GM19395 (cell line): ENCODE results near the gene SSBP3.

Experiments used
- ATAC-seq: cut with Tn5 transposase; IDR thresholded peaks from one replicate; pipeline ENCODE4 v1.9.1; 2021; ENCODE audit warnings: mild to moderate bottlenecking, moderate library complexity; ENCODE audit not compliant: unreplicated experiment

SSBP3 gene

DNA sequence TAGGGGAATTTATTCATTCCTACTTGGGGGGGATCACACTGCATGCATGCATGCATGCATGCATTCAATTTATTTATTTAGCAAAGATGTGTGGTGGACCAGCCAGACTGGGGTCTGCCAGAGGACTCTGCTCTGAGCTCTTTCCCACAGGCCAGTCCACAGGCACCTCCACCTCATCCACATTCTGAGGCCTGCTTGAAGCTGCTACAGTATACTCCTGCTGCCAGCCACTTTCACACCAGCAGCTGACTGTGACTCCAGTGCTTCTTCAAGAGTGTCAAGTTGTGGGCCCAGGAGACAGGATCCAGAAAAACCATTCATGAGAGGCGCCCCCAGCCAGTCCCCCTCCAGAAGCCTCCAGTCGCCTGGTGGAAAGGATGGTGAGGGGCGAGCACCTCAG lies 30.9 kb downstream of the SSBP3 start:
- ATAC-seq: no peak

DNA sequence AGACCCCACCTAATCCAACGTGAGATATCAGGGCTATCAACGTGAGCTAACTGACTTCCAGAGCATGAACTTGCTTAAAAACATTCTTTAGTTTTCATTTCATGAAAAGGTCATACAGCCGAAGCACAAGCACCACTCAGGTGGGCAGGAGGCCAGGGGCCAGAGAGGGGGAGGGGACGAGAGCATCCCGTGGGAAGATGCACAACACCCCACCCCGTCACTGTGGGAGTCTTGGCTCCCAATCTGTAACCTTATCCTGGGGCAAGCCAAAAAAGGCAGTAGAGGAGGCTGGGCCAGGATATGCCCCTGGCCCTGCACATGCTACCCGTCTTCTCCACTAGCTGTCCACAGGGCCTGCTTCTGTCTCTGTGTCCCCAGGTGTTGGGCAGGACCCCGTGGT lies 31.4 kb downstream of the SSBP3 start:
- no peak for ATAC-seq

DNA sequence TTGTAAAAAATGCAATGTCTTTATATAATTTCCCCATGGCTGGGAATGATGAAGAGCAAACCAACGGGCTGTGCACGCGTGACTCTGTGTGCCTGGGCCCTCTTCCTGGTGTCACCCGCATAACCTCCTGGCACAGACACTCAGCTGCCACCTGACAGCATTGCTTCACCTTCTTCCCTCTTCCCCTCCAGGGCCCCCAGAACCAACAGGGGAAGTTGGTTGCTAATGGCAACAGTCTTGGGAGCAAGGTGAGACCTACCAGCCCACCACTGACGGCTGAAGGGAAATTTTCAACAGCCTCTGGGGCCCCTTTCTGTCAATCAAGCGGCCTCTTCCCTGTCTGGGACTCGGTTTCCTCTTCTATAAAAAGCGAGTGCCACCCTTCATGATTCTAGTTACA lies 33.2 kb downstream of the SSBP3 start:
- no peak for ATAC-seq

DNA sequence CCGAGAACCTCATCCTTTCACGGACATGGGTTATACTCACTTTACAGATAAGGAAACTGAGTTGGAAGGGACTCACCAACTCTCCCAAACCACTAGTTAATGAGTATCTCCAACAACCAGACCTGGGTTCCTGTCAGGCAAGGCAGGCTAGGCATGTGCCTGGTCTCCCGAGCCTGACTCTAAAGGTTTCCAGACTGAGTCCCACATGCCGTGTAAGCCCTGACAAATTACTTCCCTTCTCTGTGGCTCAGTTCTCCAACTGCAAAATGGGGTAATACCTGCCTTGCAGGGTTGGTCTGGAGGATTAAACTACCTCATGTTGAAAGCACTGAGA lies 34.3 kb downstream of the SSBP3 start:
- ATAC-seq: no peak

DNA sequence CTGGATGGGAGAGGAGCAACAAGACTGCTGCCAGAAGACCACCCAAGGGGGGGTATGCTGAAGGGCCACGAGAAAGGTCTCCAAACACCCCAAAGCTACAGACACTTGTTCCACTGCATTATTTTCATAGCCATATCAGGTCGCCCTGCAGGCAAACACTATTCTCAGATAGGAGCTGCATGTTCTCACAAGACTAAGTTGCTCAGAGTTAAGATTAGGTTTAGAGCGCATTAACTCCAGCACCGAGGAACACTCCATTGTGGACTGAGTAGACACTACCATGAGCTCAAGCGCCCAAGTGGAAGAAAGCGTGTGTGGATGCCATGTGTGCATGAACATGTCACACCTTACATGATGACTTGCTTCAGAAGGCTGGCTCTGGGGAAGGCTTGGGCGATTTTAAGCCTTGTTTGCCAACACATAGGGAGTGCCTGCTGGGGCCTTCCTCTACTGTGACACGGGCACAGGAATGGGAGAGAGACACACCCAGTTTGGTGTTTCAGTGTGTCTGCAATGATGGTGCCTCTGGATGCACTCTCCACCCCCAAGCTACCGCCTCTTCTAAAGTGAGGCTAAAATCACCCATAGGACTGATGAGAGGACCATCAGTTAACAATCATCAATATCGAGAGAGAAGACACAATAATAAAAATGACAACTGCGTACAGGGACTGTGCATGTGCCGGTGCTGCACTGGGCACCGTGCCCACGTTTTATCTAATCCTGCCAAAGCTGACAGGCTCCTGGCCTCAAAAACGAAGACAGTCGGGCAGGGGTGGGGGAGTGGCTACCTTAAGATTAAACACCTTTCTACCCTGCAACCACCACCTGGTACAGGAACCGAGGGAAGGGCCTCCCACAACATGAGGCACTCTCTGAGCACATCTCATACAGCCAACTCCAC lies 34.9 kb downstream of the SSBP3 start:
- no peak for ATAC-seq

DNA sequence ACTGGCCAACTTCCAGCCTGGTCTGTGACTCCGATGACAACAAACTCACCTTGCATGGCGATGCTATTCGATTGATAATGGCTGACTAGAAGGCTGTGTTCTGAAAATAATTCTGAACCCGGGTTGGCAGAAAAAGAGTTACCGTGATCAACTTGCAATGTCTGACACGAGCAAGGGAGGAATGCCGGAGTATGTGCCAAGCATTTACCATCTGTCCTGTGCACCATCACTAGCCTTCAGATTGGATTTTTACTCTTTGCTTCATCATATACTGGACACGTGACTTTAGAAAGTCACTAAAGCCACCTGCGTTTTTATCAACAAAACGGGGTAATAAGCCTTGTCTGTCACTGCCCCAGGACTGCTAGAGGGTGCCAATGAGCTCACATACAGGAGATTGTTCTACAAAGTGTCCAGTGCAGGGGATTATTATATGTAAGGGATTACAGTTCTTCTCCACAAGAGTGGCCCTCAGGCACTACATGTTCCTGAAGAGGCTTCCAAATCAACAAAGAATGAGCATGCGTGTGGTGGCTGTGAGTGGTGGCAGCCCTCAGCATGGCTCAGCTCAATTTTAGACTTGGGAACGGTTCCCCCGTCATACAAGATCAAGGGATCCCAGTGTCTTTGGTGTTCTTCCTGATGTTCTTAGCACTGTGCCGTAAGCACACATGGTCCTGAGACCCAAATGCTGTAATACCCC lies 35.8 kb downstream of the SSBP3 start:
- ATAC-seq: no peak

DNA sequence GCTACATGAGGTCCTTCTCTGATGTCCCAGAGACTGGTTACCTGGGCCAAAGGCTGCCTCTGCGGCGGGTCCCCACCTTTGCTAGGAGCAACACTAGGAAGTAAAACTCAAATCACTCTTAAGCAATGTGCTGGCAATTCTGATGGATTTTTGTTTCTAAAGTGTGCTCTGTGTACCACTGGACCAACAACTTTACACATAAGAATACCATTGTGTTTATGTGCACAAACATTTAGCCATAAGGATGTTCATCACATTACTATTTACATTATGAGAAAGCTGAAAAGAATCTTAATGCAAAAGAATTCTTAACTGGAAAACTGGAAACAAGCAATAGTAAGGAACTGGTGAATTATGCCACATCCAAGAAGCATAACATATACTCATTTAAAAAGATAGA lies 38.6 kb downstream of the SSBP3 start:
- no peak for ATAC-seq

DNA sequence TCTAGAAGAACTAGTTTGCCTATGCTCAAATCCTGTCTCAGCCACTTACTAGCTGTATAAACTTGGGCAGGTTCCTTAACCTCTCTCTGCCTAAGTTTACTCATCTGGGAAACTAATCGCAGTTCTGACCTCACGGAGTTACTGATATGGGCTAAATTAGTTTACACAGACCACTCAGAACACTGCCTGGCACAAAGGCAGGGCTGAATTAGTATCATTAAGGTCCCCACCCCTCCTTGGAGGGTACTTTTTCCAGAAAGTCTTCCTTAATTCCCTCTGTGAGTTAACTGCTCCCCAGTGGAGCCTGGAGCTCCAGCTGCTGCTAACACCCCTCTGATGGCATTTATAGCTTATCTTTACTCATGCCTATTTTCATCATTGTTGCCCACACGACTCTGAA lies 40.3 kb downstream of the SSBP3 start:
- no peak for ATAC-seq

DNA sequence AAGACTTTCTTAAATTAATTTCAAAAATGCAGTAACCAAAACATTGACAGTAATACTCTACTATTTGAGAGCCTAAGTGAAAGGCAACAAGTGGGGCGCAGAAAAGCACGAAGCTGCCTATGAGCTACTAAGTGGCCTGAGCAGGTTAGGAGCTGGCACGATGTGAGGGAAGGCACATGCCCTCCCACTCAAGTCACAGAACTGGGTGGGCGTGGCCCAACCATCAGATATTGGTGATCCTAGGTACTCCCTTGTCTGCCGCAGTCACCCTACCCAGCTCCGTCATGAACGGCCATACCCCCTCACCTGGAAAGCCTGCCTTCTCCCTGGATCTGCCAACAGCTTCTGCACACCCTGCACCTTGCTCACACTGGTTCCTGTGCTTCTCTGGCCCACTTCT lies 40.8 kb downstream of the SSBP3 start:
- no peak for ATAC-seq

DNA sequence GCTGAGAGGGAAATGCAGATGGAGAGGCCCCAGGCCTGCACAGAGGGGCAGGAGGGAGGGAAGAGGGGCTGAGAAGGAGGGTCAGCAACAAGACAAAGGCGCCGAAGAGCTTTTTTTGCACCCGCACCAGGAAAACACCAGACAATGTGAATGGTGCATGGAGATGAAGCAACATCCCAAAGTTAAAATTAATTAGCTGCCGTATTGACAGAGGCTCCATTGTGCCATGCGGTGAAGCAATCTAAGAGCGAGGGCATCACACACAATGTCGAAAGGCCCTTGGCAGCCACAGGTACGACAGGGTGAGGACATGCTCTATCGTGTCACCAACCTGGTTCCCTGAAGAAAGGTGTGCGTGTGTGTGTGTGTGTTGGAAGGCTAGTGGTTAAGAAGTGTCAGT lies 41.2 kb downstream of the SSBP3 start:
- no peak for ATAC-seq

DNA sequence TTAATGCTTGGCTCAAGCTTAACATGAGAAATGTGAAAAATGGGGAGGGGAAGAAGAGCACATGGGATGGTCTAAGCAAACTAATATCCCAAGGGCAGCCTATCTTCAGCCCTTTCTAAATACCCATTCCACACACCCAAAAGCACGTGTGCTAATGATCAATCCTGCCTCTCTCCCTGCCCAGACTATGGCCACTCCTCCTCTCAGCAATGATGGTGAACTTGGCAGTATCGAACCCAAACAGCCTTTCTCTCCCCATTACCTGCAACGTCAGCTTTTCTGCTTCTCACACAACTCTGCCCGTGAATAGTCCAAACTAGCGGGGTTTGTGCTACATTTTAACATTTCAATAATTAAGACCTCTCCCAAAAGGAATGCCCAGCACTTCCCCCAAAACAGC lies 41.6 kb downstream of the SSBP3 start:
- no peak for ATAC-seq

DNA sequence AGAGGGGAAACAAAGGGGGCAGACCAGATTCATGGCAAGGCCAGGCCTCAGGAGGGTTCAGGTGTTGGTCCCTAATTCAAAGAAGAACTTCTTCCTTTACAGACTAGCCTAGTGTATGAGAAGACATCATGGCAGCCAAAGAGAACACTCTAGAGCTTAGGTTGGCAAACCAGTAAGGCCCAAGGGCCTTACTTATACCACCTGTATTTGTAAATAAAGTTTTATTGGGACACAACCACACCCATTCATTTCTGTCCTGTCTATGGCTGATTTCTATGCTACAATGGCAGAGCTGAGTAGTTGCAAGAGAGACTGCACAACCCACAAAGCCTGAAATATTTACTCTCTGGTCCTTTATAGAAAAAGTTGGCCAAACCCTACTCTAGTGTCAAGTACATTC lies 42.3 kb downstream of the SSBP3 start:
- ATAC-seq: no peak

DNA sequence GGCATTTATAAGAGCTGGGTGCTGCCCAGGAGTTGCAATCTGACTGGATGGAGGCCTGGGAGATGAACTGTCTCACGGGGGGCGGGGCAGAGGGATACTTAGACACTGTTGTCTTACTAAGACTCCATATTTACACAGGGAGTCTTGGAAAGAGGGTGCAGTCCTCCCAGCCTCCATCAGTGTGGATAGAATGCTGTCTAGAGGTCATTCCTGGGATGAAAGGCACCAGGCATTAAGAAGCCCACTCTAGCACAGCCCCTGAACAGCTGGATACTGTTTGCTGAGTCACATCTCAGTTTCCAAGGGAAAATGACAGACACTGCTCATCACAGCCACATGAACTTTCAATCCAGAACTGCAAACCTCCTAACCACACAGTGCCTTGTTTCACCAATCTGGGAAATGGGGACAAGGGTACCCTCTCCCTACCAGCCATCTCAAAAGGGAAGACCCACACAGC lies 43.3 kb downstream of the SSBP3 start:
- no peak for ATAC-seq

DNA sequence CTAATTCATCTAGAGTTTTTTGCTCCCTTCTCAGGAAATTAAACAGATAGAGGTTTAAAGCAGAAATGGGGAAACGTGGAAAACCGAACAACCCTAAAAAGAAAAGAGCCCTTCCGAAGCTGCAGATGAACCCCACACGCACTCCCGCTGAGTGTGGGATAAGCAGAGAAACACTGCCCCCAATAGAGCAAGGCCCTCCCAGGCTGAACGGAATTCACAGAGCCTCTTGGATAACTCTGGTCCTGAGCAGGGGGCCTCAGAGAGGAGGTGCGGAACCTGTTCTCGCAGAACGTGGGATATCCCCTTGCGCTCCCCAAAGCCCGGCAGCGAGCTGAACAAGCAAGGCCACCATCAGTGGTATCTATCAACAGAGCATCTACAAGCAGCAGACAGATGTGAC lies 44.9 kb downstream of the SSBP3 start:
- ATAC-seq: no peak

DNA sequence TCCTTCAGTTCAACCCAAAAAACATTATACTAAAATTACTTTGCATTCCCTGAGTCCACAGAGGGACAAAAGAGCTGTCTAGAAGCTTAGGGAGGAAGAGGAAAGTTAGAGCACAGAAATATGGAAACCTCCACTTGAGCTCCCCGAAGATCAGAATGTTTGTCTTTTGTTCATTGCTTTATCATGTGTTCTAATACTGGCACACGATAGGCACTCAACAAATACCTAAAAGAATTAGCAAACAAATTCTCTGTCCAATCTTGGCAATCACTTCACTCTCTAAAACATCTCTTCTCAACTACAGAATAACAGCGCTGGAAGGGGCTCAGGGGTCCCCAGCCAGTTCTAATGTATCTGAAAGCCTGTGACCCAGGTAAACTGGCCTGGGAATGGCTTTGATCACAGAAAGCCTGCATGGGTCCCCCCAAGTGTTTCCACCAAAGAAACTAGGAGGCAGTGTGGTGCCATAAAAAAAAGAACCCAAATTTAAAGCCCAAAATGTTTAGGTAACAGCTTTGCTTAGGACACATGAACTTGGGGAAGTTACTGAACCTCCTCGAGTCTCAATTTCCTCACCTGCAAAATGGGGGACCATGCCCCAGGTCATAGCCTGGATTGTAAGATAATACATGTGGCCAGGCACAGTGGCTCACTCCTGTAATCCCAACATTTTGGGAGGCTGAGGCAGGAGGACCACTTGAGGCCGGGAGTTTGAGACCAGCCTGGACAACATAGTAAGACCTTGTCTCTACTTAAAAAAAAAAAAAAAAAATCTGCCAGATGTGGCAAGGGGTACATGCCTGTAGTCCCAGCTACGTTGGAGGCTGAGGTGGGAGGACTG lies 45.8 kb downstream of the SSBP3 start:
- ATAC-seq: no peak

DNA sequence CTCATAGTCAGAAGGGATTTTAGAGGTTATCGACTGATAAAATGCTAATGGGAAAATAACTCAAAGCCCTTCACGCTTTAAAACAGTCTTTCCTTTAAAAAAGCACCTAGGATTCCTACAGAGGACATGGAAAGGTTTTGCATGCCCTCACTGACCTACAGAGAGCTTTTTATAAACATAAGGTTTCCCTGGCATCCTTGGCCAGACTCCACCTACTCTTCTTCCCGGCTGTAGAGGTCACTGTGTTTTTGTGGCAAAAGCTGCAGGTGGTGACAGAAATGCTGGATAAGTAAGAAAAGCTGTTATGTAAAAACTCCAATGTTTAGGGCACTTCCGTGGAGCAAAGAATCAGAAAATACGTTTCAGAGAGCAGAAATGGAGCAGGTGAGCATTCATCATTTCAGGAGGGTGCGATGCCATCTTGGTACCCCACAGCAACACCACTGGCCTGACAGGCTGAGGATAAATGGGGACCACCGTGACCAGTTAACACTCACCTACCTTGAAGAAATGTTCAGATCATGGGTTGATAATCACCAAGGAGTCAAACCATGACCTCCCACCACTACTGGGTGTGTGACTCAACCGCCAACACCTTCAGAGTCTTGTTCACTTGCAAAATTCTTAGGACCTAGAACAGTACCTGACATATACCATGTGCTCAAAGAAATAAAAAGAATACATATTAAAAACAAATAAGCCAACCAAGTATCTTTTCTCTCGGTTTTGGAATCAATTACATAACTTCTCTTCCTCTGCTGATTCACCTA lies 46.6 kb downstream of the SSBP3 start:
- ATAC-seq: no peak

DNA sequence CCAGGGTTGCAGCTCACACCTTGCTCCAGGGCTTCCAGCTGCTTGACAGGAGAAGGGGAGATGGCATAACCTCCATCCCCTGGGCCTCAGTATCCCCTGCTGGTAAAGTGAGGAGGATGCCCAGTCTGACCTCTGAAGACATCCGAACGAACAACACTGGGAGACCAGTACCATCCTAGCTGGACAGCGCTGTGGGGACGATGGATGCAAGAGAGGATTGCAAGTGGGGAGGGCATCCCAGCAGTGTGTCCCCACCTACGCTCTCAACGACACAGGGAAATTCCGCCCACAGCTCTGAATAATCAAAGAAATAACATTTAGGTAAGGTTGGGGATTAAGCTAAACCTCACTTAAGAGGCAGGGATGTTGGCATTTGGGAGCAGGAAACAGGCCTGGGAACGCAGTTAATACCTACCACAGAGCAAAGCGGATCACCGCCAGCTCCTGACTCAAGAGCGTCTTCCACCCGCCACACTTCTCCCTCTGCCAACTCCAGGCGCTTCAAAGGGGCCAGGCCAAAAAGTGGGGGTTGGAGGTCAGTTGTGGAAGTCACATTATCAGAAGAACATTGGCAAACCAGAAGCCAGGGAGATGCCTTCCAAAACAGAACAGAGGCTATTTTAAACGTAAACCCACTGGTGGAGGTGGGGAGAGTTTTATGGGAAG lies 47.6 kb downstream of the SSBP3 start:
- ATAC-seq: no peak

DNA sequence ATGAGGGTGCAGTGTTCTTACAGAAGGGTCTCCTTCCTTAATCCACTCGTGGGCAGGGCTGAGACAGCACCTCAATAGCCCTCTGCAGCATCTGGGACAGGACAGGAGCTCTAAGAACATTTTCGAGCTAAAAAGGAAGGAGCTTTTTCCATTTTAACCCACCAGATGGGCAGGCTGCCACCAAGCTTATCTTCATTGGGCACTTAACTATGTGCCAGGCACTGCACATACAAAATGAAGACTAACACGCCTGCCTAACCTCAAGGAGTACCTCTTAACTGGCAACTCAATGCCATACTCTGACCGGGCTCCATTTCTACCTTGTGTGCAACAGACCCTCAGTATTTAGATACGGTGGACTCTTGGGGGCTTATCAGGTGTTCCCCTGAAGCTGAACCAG lies 48.2 kb downstream of the SSBP3 start:
- no peak for ATAC-seq

DNA sequence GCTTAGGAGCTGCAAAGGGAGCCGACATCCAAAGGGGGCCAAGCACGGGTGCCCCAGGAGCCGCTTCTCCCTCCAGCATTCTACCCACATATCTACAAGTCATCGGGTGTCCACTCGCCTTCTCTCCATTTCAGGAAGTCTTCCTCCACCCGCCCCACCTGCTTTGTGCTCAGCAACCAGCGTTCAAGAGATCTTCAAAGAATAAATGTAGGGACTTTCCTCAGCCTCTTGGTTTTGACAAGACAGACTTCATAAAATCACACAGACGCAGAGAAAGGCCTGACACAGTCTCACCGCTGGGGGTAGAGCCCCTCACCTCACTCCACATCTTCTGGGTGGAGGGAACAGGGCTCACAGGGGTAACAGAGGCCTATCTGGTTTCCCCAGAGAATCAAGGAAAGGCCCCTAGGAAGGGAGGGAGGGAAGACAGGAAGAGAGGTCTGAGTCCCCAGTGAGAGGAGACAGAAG lies 49.5 kb downstream of the SSBP3 start:
- ATAC-seq: no peak
